Measurements from ENCODE around the gene JARID2. TPM values are rescaled to one million over a fixed set of nuclear protein-coding genes. Genes with fewer than 3 reads are reported as not detected.

Gene JARID2
- total RNA-seq, 4 donors from 2014 or later, result 20.0 to 29.4 (median 23.9) TPM

GRCh38 chr6:15408008-15408407, 162.1 kb downstream of the JARID2 start:
- TF ChIP-seq EP300 (IDR thresholded peaks at IDR 0.05), result no peak
- TF ChIP-seq POLR2AphosphoS5 (IDR thresholded peaks at IDR 0.05), result no peak
- no peak for TF ChIP-seq CTCF (IDR thresholded peaks at IDR 0.05)
- TF ChIP-seq POLR2A (IDR thresholded peaks at IDR 0.05), result no peak

GRCh38 chr6:15408758-15409157, 162.9 kb downstream of the JARID2 start:
- H3K9me3 ChIP-seq, result no peaks in the 10 kb centered on the region
- no peaks in the 10 kb centered on the region for H3K27me3 ChIP-seq
- WGBS, result 78% methylated on average over 3 of the region's 3 CpGs
- no peak for DNase-seq (ENCODE audit: low spot score in 2 of 2)
- TF ChIP-seq POLR2A (IDR thresholded peaks at IDR 0.05), result no peak
- TF ChIP-seq CTCF (IDR thresholded peaks at IDR 0.05), result no peak
- no peak for TF ChIP-seq POLR2AphosphoS5 (IDR thresholded peaks at IDR 0.05)
- no peak for TF ChIP-seq EP300 (IDR thresholded peaks at IDR 0.05)
- no peak overlapping the region for H3K4me3 ChIP-seq
- peaks cover 38% of the 10 kb centered on the region for H3K4me1 ChIP-seq
- H3K27ac ChIP-seq, result no peak overlapping the region
- H3K36me3 ChIP-seq, result no peaks in the 10 kb centered on the region

More at GRCh38 chr6:15408008-15408407, 162.1 kb downstream of the JARID2 start:
- H3K27ac ChIP-seq, result no peak overlapping the region
- no peak overlapping the region for H3K4me3 ChIP-seq
- no peak for DNase-seq (ENCODE audit: low spot score in 2 of 2)
- H3K4me1 ChIP-seq, result peaks cover 33% of the 10 kb centered on the region
- no peaks in the 10 kb centered on the region for H3K36me3 ChIP-seq
- WGBS, result 89% methylated on average over 6 of the region's 6 CpGs
- no peaks in the 10 kb centered on the region for H3K9me3 ChIP-seq
- no peaks in the 10 kb centered on the region for H3K27me3 ChIP-seq

- TF ChIP-seq EP300 (IDR thresholded peaks at IDR 0.05) (no peak), POLR2A (IDR thresholded peaks at IDR 0.05) (no peak), POLR2AphosphoS5 (IDR thresholded peaks at IDR 0.05) (no peak), CTCF (IDR thresholded peaks at IDR 0.05) (no peak)
- no peaks in the 10 kb centered on the region for H3K27me3 ChIP-seq
- 72% methylated on average over 6 of the region's 6 CpGs for WGBS
- H3K36me3 ChIP-seq, result no peaks in the 10 kb centered on the region
- H3K9me3 ChIP-seq, result no peaks in the 10 kb centered on the region
- H3K4me3 ChIP-seq, result no peak overlapping the region
- DNase-seq (ENCODE audit: low spot score in 2 of 2), result no peak
- H3K4me1 ChIP-seq, result peaks cover 34% of the 10 kb centered on the region
- H3K27ac ChIP-seq, result no peak overlapping the region
Measured at GRCh38 chr6:15409301-15410125, 163.6 kb downstream of the JARID2 start.

- peaks cover 29% of the 10 kb centered on the region for H3K4me1 ChIP-seq
Measured at GRCh38 chr6:15410126-15410391, 164.2 kb downstream of the JARID2 start.

More at GRCh38 chr6:15410126-15410391, 164.2 kb downstream of the JARID2 start:
- no peak overlapping the region for H3K27ac ChIP-seq
- H3K27me3 ChIP-seq, result no peaks in the 10 kb centered on the region
- TF ChIP-seq POLR2A (IDR thresholded peaks at IDR 0.05) (no peak), EP300 (IDR thresholded peaks at IDR 0.05) (no peak), CTCF (IDR thresholded peaks at IDR 0.05) (no peak), POLR2AphosphoS5 (IDR thresholded peaks at IDR 0.05) (no peak)
- no peaks in the 10 kb centered on the region for H3K36me3 ChIP-seq
- no peaks in the 10 kb centered on the region for H3K9me3 ChIP-seq
- WGBS, result 84% methylated on average over 5 of the region's 5 CpGs
- no peak for DNase-seq (ENCODE audit: low spot score in 2 of 2)
- H3K4me3 ChIP-seq, result no peak overlapping the region

Data from suprapubic skin (tissue), 4 donors.